Effector memory CD8-positive, alpha-beta T cell (primary cell): ENCODE data around the gene RWDD1.
"Not testable (repeated sequence)": the region's sequence is repeated elsewhere in the genome, so short reads cannot be mapped to it uniquely, and the experiment has no call there.

ENCODE experiments used
- ATAC-seq: fragments of 150-1000 bp; cut with Tn5 transposase; replicated peaks from 2 replicates; pipeline ENCODE4 v1.10.0; 2021; ENCODE audit warnings: mild to moderate bottlenecking, moderate library complexity
- DNase-seq, 3 experiments: peaks; one replicate each; pipeline ENCODE4 v3.0.0; 2021
- H3K27ac Mint-ChIP-seq, 2 donors: one replicate each; pipeline ENCODE4 v1.8.0; 2022; ENCODE audit warnings: mild to moderate bottlenecking in 2 of 2, mixed read lengths in 2 of 2, moderate library complexity in 2 of 2
- H3K27me3 Mint-ChIP-seq, 2 donors: one replicate each; pipeline ENCODE4 v1.8.0; 2022; ENCODE audit warnings: mixed read lengths in 2 of 2
- H3K36me3 Mint-ChIP-seq: one replicate; pipeline ENCODE4 v1.8.0; 2022; ENCODE audit warnings: mild to moderate bottlenecking, moderate library complexity, mixed read lengths; ENCODE audit not compliant: insufficient read depth
- H3K4me1 Mint-ChIP-seq, 2 donors: one replicate each; pipeline ENCODE4 v1.8.0; 2022; ENCODE audit warnings: low read depth in 2 of 2, mixed read lengths in 2 of 2
- H3K4me3 Mint-ChIP-seq, 2 donors: one replicate each; pipeline ENCODE4 v1.8.0; 2022; ENCODE audit warnings: mild to moderate bottlenecking in 2 of 2, mixed read lengths in 2 of 2, moderate library complexity in 2 of 2
- H3K9me3 Mint-ChIP-seq, 2 donors: one replicate each; pipeline ENCODE4 v1.8.0; 2022; ENCODE audit warnings: mixed read lengths in 2 of 2

The RWDD1 gene

GRCh38 chr6:116596815-116597214 lies 25.5 kb downstream of the RWDD1 start:
- ATAC-seq (no peak), DNase-seq (no peak)
- Mint-ChIP-seq H3K9me3 (no peaks in the 10 kb centered on the region), H3K4me1 (no peaks in the 10 kb centered on the region), H3K4me3 (no peak overlapping the region), H3K27ac (no peak overlapping the region), H3K27me3 (no peaks in the 10 kb centered on the region), H3K36me3 (peaks cover 33% of the 10 kb centered on the region)

- not testable (repeated sequence) for DNase-seq, H3K4me3 Mint-ChIP-seq, H3K27me3 Mint-ChIP-seq, ATAC-seq, H3K36me3 Mint-ChIP-seq, H3K4me1 Mint-ChIP-seq, H3K9me3 Mint-ChIP-seq, H3K27ac Mint-ChIP-seq
Measured at GRCh38 chr6:116603916-116604315, 32.6 kb downstream of the RWDD1 start.

GRCh38 chr6:116604868-116605267 lies 33.6 kb downstream of the RWDD1 start:
- not testable (repeated sequence) for H3K4me3 Mint-ChIP-seq, ATAC-seq, H3K36me3 Mint-ChIP-seq, DNase-seq, H3K27ac Mint-ChIP-seq, H3K4me1 Mint-ChIP-seq, H3K9me3 Mint-ChIP-seq, H3K27me3 Mint-ChIP-seq

GRCh38 chr6:116605935-116606334 lies 34.6 kb downstream of the RWDD1 start:
- Mint-ChIP-seq H3K27ac (no peak overlapping the region), H3K4me1 (no peaks in the 10 kb centered on the region), H3K27me3 (no peaks in the 10 kb centered on the region), H3K4me3 (no peak overlapping the region), H3K9me3 (peaks cover 0 to 2% of the 10 kb centered on the region in 2 donors), H3K36me3 (no peaks in the 10 kb centered on the region)
- ATAC-seq = no peak
- DNase-seq = no peak

- H3K27me3 Mint-ChIP-seq = no peaks in the 10 kb centered on the region
- peaks cover 3% of the 10 kb centered on the region in 2 donors for H3K4me1 Mint-ChIP-seq
- peaks cover 0 to 2% of the 10 kb centered on the region in 2 donors for H3K9me3 Mint-ChIP-seq
- ATAC-seq = no peak
- no peak overlapping the region for H3K4me3 Mint-ChIP-seq
- no peaks in the 10 kb centered on the region for H3K36me3 Mint-ChIP-seq
- H3K27ac Mint-ChIP-seq = no peak overlapping the region
- DNase-seq = no peak
Measured at GRCh38 chr6:116611056-116611455, 39.8 kb downstream of the RWDD1 start.

GRCh38 chr6:116615937-116616736 lies 44.8 kb downstream of the RWDD1 start, which contains the start of gene RSPH4A:
Gene RSPH4A, plus strand, starts transcription at chr6:116616479. Its CDS starts 145 bp downstream, at chr6:116616624.
- H3K36me3 Mint-ChIP-seq = no peaks in the 10 kb centered on the region
- ATAC-seq (peak; percentile 92), DNase-seq (peak; percentile 42 to 48 (median 44))
- peaks cover 10 to 11% of the 10 kb centered on the region in 2 donors for H3K4me1 Mint-ChIP-seq
- no peaks in the 10 kb centered on the region for H3K9me3 Mint-ChIP-seq
- peak within 1 kb of the TSS; percentile 76 to 80 for H3K4me3 Mint-ChIP-seq
- peak within 1 kb of the TSS; percentile 6 to 62 for H3K27ac Mint-ChIP-seq
- H3K27me3 Mint-ChIP-seq = peaks cover 0 to 11% of the 10 kb centered on the region in 2 donors

GRCh38 chr6:116616737-116617053 lies 45.4 kb downstream of the RWDD1 start:
- no peaks in the 10 kb centered on the region for H3K36me3 Mint-ChIP-seq
- peak overlapping the region; percentile 76 to 80 for H3K4me3 Mint-ChIP-seq
- peaks cover 10 to 11% of the 10 kb centered on the region in 2 donors for H3K4me1 Mint-ChIP-seq
- H3K27me3 Mint-ChIP-seq = peaks cover 0 to 11% of the 10 kb centered on the region in 2 donors
- no peaks in the 10 kb centered on the region for H3K9me3 Mint-ChIP-seq
- ATAC-seq (peak; percentile 45), DNase-seq (peak in 1 of 3 experiments; percentile 5)
- H3K27ac Mint-ChIP-seq = peak overlapping the region; percentile 6 to 62

GRCh38 chr6:116624036-116624805 lies 52.9 kb downstream of the RWDD1 start:
- Mint-ChIP-seq H3K4me1 (no peaks in the 10 kb centered on the region), H3K9me3 (no peaks in the 10 kb centered on the region), H3K4me3 (no peak overlapping the region), H3K36me3 (no peaks in the 10 kb centered on the region), H3K27ac (no peak overlapping the region), H3K27me3 (no peaks in the 10 kb centered on the region)
- no peak for ATAC-seq
- no peak for DNase-seq

- Mint-ChIP-seq H3K27ac (no peak overlapping the region), H3K36me3 (no peaks in the 10 kb centered on the region), H3K4me3 (no peak overlapping the region), H3K9me3 (no peaks in the 10 kb centered on the region), H3K27me3 (no peaks in the 10 kb centered on the region), H3K4me1 (no peaks in the 10 kb centered on the region)
- ATAC-seq = no peak
- no peak for DNase-seq
Measured at GRCh38 chr6:116625872-116626271, 54.6 kb downstream of the RWDD1 start.

- no peak overlapping the region for H3K4me3 Mint-ChIP-seq
- H3K27ac Mint-ChIP-seq = no peak overlapping the region
- no peaks in the 10 kb centered on the region for H3K27me3 Mint-ChIP-seq
- ATAC-seq (no peak), DNase-seq (no peak)
- peaks cover 8% of the 10 kb centered on the region for H3K36me3 Mint-ChIP-seq
- H3K9me3 Mint-ChIP-seq = no peaks in the 10 kb centered on the region
- no peaks in the 10 kb centered on the region for H3K4me1 Mint-ChIP-seq
Measured at GRCh38 chr6:116629563-116629981, 58.3 kb downstream of the RWDD1 start.

- Mint-ChIP-seq H3K4me3 (no peak overlapping the region), H3K27me3 (no peaks in the 10 kb centered on the region), H3K36me3 (peaks cover 18% of the 10 kb centered on the region), H3K9me3 (no peaks in the 10 kb centered on the region), H3K27ac (no peak overlapping the region), H3K4me1 (no peaks in the 10 kb centered on the region)
- DNase-seq (no peak), ATAC-seq (no peak)
Measured at GRCh38 chr6:116631379-116631990, 60.2 kb downstream of the RWDD1 start.

GRCh38 chr6:116633685-116634084 lies 62.4 kb downstream of the RWDD1 start:
- Mint-ChIP-seq H3K27me3 (no peaks in the 10 kb centered on the region), H3K36me3 (peaks cover 22% of the 10 kb centered on the region), H3K4me1 (peaks cover 0 to 4% of the 10 kb centered on the region in 2 donors), H3K9me3 (no peaks in the 10 kb centered on the region), H3K4me3 (no peak overlapping the region), H3K27ac (peak overlapping the region in 1 of 2 donors; percentile 24)
- DNase-seq (no peak), ATAC-seq (no peak)
